ENCODE data around the gene NCF2. TPM values are rescaled to one million over a fixed set of nuclear protein-coding genes. Genes with fewer than 3 reads are reported as not detected.
"Not testable (repeated sequence)": the region's sequence is repeated elsewhere in the genome, so short reads cannot be mapped to it uniquely, and the experiment has no call there.

Gene NCF2
- total RNA-seq, 1 experiment from 2014 or later, result not detected

- in situ Hi-C loops (cut with HindIII; ENCODE audit: low sequenced_read_pairs), result no loop called here
- DNase-seq (ENCODE audit: low spot score), result no peak
Observed at GRCh38 chr1:183619781-183620180, 29.5 kb upstream of the NCF2 start.

DNA sequence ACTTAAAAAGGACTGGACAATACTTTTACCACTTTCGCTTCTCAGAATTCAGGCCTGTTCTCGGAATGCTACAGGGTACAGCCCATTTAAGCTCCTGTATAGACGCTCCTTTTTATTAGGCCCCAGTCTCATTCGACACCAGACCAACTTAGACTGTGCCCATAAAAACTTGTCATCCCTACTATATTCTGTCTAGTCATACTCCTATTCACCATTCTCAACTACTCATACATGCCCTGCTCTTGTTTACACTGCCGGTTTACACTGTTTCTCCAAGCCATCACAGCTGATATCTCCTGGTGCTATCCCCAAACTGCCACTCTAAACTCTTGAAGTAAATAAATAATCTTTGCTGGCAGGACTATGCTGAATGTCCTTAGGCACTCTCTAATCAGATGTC lies 27.9 kb upstream of the NCF2 start:
- in situ Hi-C loops (cut with HindIII; ENCODE audit: low sequenced_read_pairs); DNase-seq (ENCODE audit: low spot score): not testable (repeated sequence)

GRCh38 chr1:183612975-183613374 lies 22.7 kb upstream of the NCF2 start:
- DNase-seq (ENCODE audit: low spot score); in situ Hi-C loops (cut with HindIII; ENCODE audit: low sequenced_read_pairs): not testable (repeated sequence)

GRCh38 chr1:183612407-183612806 lies 22.1 kb upstream of the NCF2 start:
- in situ Hi-C loops (cut with HindIII; ENCODE audit: low sequenced_read_pairs), result no loop called here
- DNase-seq (ENCODE audit: low spot score), result no peak

DNA sequence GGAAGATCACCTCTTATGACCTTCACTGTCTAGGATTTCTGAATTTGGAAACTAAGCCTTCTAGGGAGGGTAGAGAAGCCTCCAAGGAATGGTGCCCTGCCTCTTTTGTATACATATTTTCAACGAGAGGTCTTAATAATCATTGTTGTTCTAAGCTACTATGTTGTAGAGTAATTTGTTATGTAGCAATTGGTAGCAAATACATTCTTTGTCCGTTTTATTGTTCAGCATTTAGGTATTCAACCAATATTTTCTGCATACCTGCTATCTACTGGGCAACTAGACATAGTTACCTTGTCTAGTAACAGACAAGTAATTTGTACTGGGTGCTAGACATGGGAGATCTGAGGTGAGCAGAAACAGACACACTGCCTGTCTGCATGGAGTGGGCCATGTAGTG lies 20.8 kb upstream of the NCF2 start:
- DNase-seq (ENCODE audit: low spot score), result no peak
- in situ Hi-C loops (cut with HindIII; ENCODE audit: low sequenced_read_pairs), result no loop called here

DNA sequence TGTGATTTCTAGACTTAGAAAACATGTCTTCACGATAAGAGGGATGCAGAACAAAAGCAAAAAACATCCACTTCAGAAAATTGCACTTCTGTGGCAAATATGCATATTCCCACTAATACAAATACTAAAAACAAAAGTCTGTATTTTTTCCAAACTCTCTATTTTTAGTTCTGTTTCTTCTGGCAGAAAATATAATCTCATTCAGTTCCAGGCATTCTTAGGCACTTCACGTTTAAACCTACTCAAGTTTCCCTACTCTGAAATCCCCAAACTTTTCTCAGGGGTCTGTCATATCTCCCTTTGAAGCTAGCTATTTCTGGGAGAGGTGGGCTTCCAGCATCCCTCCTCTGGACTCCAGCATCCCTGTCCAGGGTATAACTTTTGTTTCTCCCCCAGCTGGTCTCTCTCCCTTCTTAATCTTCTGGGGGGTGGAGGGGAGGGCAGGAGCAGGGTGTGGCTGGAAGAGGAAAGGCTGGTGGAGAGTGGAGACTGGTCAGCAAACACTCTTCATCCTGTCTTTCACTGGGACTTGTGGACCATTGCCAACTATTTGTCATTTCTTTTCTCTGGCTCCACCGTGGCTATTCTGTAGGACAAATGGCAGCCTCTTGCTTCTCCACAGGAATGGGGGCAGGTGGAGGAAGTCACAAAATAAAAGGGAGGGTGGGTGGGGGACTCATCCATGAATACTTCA lies 19.6 kb upstream of the NCF2 start:
- no peak for DNase-seq (ENCODE audit: low spot score)
- in situ Hi-C loops (cut with HindIII; ENCODE audit: low sequenced_read_pairs), result no loop called here

DNA sequence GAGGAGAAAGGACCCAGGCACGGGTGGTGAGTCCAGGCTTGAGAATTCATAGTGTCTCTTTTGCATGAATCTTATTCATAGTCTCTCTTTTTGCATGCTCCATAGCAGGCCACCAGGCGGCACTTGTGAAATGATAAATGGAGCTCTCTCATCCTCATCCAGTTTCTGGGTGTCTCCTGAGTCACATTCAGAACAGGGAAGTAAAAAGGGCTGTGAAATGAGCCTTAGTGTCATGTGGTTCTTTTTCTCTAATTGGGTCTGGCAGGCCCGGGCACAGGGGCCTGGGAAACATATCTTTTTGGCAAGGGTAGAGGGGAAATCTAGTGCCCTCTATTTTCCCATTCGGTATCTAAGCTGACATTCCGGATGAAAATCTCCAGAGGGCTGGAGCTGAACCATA lies 19.1 kb upstream of the NCF2 start:
- in situ Hi-C loops (cut with HindIII; ENCODE audit: low sequenced_read_pairs), result no loop called here
- peak; percentile 50 for DNase-seq (ENCODE audit: low spot score)

- in situ Hi-C loops (cut with HindIII; ENCODE audit: low sequenced_read_pairs), result no loop called here
- DNase-seq (ENCODE audit: low spot score), result no peak
Observed at GRCh38 chr1:183607322-183607980, 17.2 kb upstream of the NCF2 start.

GRCh38 chr1:183605904-183606303 lies 15.6 kb upstream of the NCF2 start:
- no peak for DNase-seq (ENCODE audit: low spot score)
- in situ Hi-C loops (cut with HindIII; ENCODE audit: low sequenced_read_pairs), result no loop called here

GRCh38 chr1:183604815-183605214 lies 14.6 kb upstream of the NCF2 start:
- in situ Hi-C loops (cut with HindIII; ENCODE audit: low sequenced_read_pairs), result no loop called here
- DNase-seq (ENCODE audit: low spot score), result no peak

DNA sequence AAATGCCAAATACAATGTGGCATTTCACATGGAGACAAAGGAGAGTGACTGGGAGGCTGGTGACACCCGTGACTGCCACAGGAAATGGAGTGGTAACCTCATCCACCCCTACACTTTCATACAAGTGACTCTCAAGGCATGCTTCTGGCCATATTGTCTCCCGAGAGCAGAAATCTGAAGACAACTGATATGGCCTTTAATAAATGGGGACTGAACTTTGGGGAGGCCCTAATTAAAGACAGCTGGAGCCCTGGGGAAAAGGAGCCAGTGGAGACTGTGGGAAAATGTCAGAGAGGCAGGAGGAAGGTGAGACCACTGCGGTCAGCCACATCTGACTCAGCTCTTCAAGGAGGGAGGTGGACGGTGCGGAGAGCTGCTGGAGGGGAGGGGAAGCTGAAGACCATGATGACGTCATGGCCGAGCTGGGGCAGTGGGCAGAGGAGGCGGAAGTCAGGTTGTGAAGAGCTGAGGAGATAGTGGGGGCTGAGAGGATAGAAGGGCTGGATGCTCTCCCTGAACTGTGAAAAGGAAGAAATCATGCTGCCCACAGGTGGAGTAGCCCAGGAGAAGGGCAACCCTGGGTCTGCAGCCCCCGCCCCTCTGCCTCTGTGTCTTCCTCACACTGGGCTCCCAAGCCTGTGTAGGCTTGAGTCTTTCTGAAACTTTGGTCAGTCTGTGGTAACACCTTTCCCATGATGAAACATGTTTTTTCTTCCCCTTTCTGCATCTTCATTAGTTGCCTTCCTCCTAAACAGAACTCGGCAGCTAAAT lies 14.0 kb upstream of the NCF2 start:
- no peak for DNase-seq (ENCODE audit: low spot score)
- in situ Hi-C loops (cut with HindIII; ENCODE audit: low sequenced_read_pairs), result no loop called here

DNA sequence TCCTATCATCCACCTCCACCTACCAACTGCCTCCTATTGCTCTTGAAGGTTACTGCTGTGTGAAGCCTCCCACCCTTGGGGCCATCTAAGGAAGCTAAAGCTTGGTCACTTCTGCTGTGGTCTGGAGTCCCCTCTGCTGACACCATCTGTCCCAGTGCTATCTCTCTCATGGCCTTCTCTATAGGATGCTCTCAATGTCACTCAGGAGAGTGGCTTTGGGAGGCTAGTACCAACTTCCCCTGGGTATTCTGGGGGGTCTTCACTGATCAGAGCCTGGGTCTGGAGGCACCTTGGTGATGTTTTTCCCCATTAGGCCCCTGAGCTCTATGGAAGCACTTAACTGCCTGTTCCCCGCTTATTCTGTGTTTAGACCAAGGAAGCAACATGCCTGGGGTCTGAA lies 12.3 kb upstream of the NCF2 start:
- DNase-seq (ENCODE audit: low spot score), result no peak
- in situ Hi-C loops (cut with HindIII; ENCODE audit: low sequenced_read_pairs), result no loop called here

DNA sequence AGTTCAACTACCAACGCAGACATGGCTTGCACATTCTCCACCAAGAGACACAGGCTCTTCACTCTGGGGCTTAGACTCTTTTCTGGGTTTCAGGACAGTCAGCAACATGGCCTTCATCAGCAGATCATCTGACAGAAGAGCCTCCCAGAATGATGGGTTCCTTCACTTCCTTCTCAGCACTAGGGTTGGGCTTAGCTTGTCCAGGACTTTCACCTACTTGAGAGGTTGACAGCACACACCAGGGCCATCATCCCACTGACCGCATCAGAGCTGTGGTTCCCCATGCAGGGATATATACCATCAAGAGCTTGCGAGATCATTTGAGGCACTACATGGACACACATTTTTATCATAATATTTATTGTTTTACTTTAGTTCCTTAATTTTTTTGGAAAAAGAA lies 10.4 kb upstream of the NCF2 start:
- DNase-seq (ENCODE audit: low spot score), result no peak
- in situ Hi-C loops (cut with HindIII; ENCODE audit: low sequenced_read_pairs), result no loop called here

DNA sequence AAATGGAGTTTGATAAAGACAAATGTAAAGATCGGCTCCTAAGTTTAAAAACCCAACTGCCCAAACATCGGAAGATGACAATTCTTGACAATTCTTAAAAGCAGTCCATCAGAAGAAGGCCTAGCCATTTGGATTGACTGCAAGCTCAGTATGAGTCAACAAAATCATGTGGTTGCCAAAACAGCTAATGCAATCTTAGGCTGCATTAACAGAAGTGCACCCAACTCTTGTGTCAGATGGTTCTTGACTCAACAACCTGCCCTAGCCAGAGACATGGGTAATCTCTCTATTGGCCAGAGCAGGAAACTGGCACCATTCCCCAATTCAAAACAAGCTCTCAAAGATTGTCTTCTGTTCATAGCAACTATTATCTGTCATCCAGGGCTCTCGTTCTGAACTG lies 9.9 kb upstream of the NCF2 start:
- in situ Hi-C loops (cut with HindIII; ENCODE audit: low sequenced_read_pairs), result no loop called here
- no peak for DNase-seq (ENCODE audit: low spot score)

DNA sequence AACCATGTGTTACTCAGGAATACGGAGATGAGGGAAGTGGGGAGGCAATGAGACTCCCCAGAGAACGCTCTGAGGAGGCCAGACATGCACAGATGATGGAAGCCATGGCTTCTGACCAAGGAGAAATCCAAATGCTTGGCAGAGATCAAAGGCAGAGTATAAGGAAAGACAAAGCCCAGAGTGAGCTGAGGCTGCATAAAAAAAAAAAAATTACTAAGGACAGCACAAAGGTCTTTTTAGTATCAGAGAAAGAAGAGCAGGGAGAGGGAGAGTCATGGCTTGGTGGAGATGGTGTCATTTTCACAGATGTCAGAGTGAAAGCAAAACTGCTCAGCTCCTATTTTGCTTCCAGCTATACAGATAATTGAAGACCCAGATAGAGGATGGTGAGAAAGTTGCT lies 8.1 kb upstream of the NCF2 start:
- in situ Hi-C loops (cut with HindIII; ENCODE audit: low sequenced_read_pairs), result no loop called here
- no peak for DNase-seq (ENCODE audit: low spot score)

GRCh38 chr1:183597656-183598347 lies 7.5 kb upstream of the NCF2 start:
- DNase-seq (ENCODE audit: low spot score), result no peak
- in situ Hi-C loops (cut with HindIII; ENCODE audit: low sequenced_read_pairs), result no loop called here

- DNase-seq (ENCODE audit: low spot score), result no peak
- in situ Hi-C loops (cut with HindIII; ENCODE audit: low sequenced_read_pairs), result no loop called here
Observed at GRCh38 chr1:183596500-183596899, 6.2 kb upstream of the NCF2 start.

- in situ Hi-C loops (cut with HindIII; ENCODE audit: low sequenced_read_pairs), result no loop called here
- no peak for DNase-seq (ENCODE audit: low spot score)
Observed at GRCh38 chr1:183595537-183595936, 5.3 kb upstream of the NCF2 start.

- no peak for DNase-seq (ENCODE audit: low spot score)
- in situ Hi-C loops (cut with HindIII; ENCODE audit: low sequenced_read_pairs), result no loop called here
Observed at GRCh38 chr1:183593356-183593755, 3.1 kb upstream of the NCF2 start.

DNA sequence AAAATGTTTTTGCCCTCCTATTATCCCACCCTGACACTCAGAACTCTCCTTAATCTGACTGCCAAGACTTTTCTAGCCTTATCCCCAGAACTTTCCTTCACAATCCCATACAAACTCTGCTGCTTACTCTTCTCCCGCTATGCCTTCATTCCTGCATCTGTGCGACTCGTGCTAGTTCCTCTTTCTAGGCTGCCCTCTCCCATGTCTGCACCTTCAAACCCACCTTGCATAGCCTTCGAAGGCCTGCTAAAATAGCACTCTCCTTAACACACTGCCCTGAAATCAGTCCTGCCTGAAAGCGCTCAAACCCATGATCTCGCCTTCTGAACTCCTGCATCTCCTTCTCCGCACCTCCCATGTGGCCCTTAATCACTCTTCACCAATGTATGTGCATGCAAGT lies 2.5 kb upstream of the NCF2 start:
- in situ Hi-C loops (cut with HindIII; ENCODE audit: low sequenced_read_pairs), result no loop called here
- DNase-seq (ENCODE audit: low spot score), result no peak

Data from G401 (cell line).